HepG2 (cell line): ENCODE data around the gene BMF. TPM values are rescaled to one million over a fixed set of nuclear protein-coding genes. Genes with fewer than 3 reads are reported as not detected.

ENCODE experiments used
- ATAC-seq: fragments of 200-7000 bp; cut with Tn5 transposase; 3 replicates; pipeline ENCODE4 v1.9.1; 2020; ENCODE audit warnings: mild to moderate bottlenecking, moderate library complexity
- BruUV-seq: library from RNA; stranded (reverse); fragments of 400-500 nt; replicated peaks from 2 replicates; lab custom pipeline; 2021; lab: Mats Ljungman, UMichigan
- CTCF ChIA-PET: fragments of 300-600 bp; formaldehyde crosslinking; extraction: SDS; loops from one replicate; lab custom pipeline; 2021; ENCODE audit warnings: low total read pairs, inconsistent platforms, low intra/inter-chr PET ratio; lab: Yijun Ruan, JAX
- POLR2A ChIA-PET: fragments of 350-600 bp; sonication (Branson Sonifier 250); formaldehyde crosslinking; loops from one replicate; lab custom pipeline; 2020; ENCODE audit warnings: antibody characterized with exemption, inconsistent platforms; lab: Yijun Ruan, JAX
- DNase-seq: peaks from one replicate; pipeline ENCODE4 v3.0.0-alpha.2; 2015; ENCODE audit warnings: low spot score
- FAIRE-seq: peaks from 3 replicates; lab custom pipeline; 2011; peaks lifted over from hg19 to GRCh38; lab: Jason Lieb, UNC
- H2AFZ ChIP-seq: one replicate; pipeline ENCODE4 v1.6.1; 2011; ENCODE audit warnings: low read length, inconsistent platforms
- H3K27ac ChIP-seq: fragments of 300-600 bp; 3 replicates; pipeline ENCODE4 v1.8.0; 2011; ENCODE audit warnings: mixed run types, mild to moderate bottlenecking, mixed read lengths, low read length, inconsistent platforms; ENCODE audit not compliant: insufficient read depth; ENCODE audit errors: extremely low read length
- H3K27me3 ChIP-seq, 2 experiments: fragments of 200-600 bp in 1 of 2; 2 replicates in 1 of 2; 3 replicates in 1 of 2; pipeline versions ENCODE4 v1.6.0 to v1.8.0; 2011; ENCODE audit warnings: low read length in 2 of 2, mild to moderate bottlenecking in 2 of 2, moderate library complexity in 2 of 2, inconsistent platforms in 1 of 2; ENCODE audit not compliant: insufficient read depth in 2 of 2, control insufficient read depth in 1 of 2
- H3K36me3 ChIP-seq, 2 experiments: fragments of 200-600 bp in 1 of 2; replicated peaks in 1 of 2; 2 replicates in 1 of 2; 3 replicates in 1 of 2; pipeline versions ENCODE4 v1.5.1 to v1.8.0; 2011; ENCODE audit warnings: low read length in 2 of 2, inconsistent platforms in 1 of 2; ENCODE audit not compliant: insufficient read depth in 2 of 2, control insufficient read depth in 1 of 2
- H3K4me1 ChIP-seq: 2 replicates; pipeline ENCODE4 v1.5.1; 2012; ENCODE audit warnings: low read length, inconsistent platforms; ENCODE audit not compliant: insufficient read depth
- H3K4me2 ChIP-seq: 2 replicates; pipeline ENCODE4 v1.6.0; 2011; ENCODE audit warnings: low read depth, low read length, inconsistent platforms
- H3K4me3 ChIP-seq, 3 experiments: fragments of 200-600 bp in 1 of 3; sonication (generic), shearing (Covaris generic) in 1 of 3; replicated peaks in 1 of 3; 2 replicates each; pipeline ENCODE4 v1.5.1; 2011 to 2016; ENCODE audit warnings: low read length in 3 of 3, inconsistent platforms in 2 of 3, low read depth in 2 of 3, mild to moderate bottlenecking in 2 of 3, control low read depth in 1 of 3, mixed read lengths in 1 of 3; ENCODE audit not compliant: insufficient read depth in 1 of 3
- H3K79me2 ChIP-seq: one replicate; pipeline ENCODE4 v1.6.1; 2011; ENCODE audit warnings: low read length, inconsistent platforms; ENCODE audit not compliant: insufficient read depth
- H3K9ac ChIP-seq: 2 replicates; pipeline ENCODE4 v1.6.0; 2011; ENCODE audit warnings: mild to moderate bottlenecking, low read depth, low read length, inconsistent platforms; ENCODE audit not compliant: insufficient read depth
- H3K9me3 ChIP-seq: 2 replicates; pipeline ENCODE4 v1.5.1; 2012; ENCODE audit warnings: mild to moderate bottlenecking, low read length
- H4K20me1 ChIP-seq: 2 replicates; pipeline ENCODE4 v1.6.0; 2011; ENCODE audit warnings: inconsistent platforms, mild to moderate bottlenecking, low read length, moderate library complexity; ENCODE audit not compliant: insufficient read depth
- FOXA3 ChIP-seq: IDR thresholded peaks from 2 replicates; pipeline ENCODE4 v1.6.1; 2016; ENCODE audit warnings: missing genetic modification reagents, missing compliant biosample characterization
- MYC ChIP-seq: sonication (generic); formaldehyde crosslinking; IDR thresholded peaks from 2 replicates; pipeline ENCODE4 v1.9.0; 2021; ENCODE audit warnings: missing genetic modification reagents, borderline replicate concordance
- PHF5A ChIP-seq: IDR thresholded peaks from one replicate; pipeline ENCODE4 v1.6.1; 2018; ENCODE audit warnings: low read depth, missing genetic modification reagents; ENCODE audit not compliant: unreplicated experiment
- ZNF629 ChIP-seq: sonication (generic); formaldehyde crosslinking; conservative IDR thresholded peaks from 2 replicates; pipeline ENCODE4 v1.5.0; 2020; ENCODE audit warnings: missing genetic modification reagents
- WGBS: methylation state at CpG from one replicate; pipeline ENCODE4 v1.1.6; 2017; ENCODE audit warnings: low lambda C conversion rate; 5-methylcytosine and 5-hydroxymethylcytosine counted together
- in situ Hi-C: cut with HindIII; loops from 2 replicates; pipeline ENCODE4 v1.10.0; 2017; ENCODE audit warnings: low pct_unique_long_range_greater_than_20kb; ENCODE audit not compliant: extremely low pct_ligation_motif_present
- intact Hi-C: fragments of 100-400 bp; cut with micrococcal nuclease; formaldehyde crosslinking; loops from one replicate; pipeline ENCODE4 v1.10.0; 2022; ENCODE audit not compliant: unreplicated experiment
- polyA plus RNA-seq, 8 experiments: library from polyadenylated mRNA; depleted of rRNA in 3 of 8; stranded (reverse) in 7 of 8; unstranded in 1 of 8; fragments of >200 nt; fragmentation: Illumina TruSeq in 4 of 8; extraction: Trizol in 4 of 8; gene quantifications; 2 replicates each; pipeline versions ENCODE4 v1.2.1 to v1.2.3, GENCODE V29; 2011 to 2016; ENCODE audit warnings: low read depth in 4 of 8, missing spikeins in 1 of 8, mixed read lengths in 1 of 8; ENCODE audit not compliant: insufficient read depth in 1 of 8
- total RNA-seq, 5 experiments: library from RNA; depleted of rRNA; stranded (reverse); fragments of >200 nt; fragmentation: Illumina TruSeq; extraction: Trizol; gene quantifications; 2 replicates each; pipeline ENCODE4 v1.2.3, GENCODE V29; 2016; ENCODE audit warnings: low read depth in 1 of 5
- TF ChIP-seq, protein P1 (sequence below): sonication (generic); formaldehyde crosslinking; conservative IDR thresholded peaks from 2 replicates; pipeline ENCODE4 v1.4.0; 2020; ENCODE audit warnings: missing genetic modification reagents
- TF ChIP-seq, protein P2 (sequence below): sonication (generic); formaldehyde crosslinking; IDR thresholded peaks from 2 replicates; pipeline ENCODE4 v1.4.0; 2020; ENCODE audit warnings: missing genetic modification reagents, low read depth, mild to moderate bottlenecking, borderline replicate concordance

The BMF gene
- total and polyA plus RNA-seq, 2 of the 13 experiments (the other 11 are each of a cell fraction or from before 2014, with no cell fraction given): 8.7 to 15.9 TPM

DNA sequence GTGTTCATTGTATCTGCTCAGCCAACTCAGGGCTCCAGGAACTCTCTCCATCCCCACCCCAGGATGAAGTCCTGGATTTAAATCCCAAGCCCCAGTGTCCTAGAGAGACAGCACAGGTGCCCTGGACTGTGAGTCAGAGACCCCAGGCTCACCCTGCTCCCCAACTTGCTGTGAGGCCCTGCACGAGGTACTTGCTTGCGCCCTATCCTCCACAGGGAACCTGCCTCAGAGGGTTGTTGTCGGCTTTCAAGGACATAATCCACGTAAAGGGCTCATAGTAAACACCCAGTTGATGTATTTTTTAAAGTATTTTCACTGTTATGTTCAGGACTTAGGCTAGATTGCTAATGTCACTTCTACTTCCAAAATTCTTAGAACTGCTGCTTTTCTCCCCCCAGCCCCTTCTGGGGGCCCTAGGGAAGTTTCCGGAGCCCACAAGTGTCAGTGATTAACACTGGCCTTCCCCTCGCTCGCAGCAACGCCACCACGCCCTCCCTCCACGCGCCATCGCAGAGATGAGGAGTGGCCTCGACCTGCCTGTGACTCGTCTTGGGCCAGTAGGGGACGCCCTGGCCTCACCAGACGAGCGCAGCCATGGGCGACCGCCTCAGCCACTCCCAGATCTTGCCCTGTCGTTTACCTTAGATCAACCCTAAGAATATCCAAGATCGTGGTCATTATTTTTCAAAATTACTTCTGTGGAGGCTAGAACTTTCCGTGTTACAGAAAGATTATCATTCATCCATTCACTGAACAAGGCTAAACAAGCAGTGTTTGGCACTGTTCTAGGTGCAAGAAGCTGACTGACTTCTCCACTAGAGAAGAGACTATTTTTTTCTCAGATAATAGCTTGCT is 63.7 kb downstream of the BMF start (continued):
- TF ChIP-seq, protein P1, sequence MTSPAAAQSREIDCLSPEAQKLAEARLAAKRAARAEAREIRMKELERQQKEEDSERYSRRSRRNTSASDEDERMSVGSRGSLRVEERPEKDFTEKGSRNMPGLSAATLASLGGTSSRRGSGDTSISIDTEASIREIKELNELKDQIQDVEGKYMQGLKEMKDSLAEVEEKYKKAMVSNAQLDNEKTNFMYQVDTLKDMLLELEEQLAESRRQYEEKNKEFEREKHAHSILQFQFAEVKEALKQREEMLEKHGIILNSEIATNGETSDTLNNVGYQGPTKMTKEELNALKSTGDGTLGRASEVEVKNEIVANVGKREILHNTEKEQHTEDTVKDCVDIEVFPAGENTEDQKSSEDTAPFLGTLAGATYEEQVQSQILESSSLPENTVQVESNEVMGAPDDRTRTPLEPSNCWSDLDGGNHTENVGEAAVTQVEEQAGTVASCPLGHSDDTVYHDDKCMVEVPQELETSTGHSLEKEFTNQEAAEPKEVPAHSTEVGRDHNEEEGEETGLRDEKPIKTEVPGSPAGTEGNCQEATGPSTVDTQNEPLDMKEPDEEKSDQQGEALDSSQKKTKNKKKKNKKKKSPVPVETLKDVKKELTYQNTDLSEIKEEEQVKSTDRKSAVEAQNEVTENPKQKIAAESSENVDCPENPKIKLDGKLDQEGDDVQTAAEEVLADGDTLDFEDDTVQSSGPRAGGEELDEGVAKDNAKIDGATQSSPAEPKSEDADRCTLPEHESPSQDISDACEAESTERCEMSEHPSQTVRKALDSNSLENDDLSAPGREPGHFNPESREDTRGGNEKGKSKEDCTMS: no peak
- peak; percentile 79 for TF ChIP-seq MYC (CRISPR knock-in tag)
- TF ChIP-seq, protein P2, sequence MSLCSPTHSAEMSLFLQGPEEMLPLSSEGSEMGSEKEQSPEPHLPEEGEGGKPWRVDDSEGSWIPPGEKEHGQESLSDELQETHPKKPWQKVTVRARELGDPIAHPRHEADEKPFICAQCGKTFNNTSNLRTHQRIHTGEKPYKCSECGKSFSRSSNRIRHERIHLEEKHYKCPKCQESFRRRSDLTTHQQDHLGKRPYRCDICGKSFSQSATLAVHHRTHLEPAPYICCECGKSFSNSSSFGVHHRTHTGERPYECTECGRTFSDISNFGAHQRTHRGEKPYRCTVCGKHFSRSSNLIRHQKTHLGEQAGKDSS (CRISPR knock-in tag): peak; percentile 56; the same call in 1 of the 2 replicates

DNA sequence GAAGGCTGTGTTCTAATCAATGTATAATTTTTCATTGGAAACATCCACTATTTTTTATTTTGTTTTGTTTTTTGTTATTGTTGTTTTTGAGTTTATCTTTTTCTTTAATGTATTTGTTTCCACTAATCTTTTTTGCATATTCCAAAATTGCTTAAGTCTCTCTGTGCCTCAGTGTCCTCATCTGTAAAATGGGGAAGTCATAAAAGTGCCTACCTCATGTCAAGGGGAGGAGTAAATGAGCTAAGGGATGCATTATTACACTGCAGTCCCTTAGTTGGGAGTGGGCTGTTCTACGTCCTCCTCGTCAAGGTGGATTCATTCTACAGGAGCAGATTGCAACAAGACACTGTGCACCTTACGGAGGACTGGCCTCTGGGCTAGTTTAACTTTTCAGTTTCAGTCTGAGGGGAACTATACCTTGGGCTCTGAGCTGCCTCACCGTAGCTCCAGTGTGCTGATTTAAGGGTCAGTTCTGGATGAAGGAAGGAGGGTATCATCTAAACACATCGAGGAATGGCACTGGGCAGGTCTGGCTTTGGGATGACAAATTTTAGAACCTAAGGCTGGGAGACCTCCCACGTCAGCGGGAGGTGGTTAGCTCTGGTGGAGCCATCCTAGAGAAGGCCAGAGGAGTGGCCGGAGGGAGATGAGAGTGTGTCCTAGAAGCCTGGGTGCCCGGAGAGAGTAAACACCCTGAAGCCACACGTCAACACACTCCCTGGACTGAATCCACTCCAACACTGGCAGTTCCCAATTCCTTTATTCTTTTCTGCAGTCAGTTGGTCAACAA is 64.6 kb downstream of the BMF start:
- ChIA-PET POLR2A (interaction anchor here (1.1 to 1.2 kb wide), 2 partner anchors 38 to 63 kb away, joined by 3 to 4 read pairs; no protein-coding TSS in a partner anchor), CTCF (interaction anchor here (1.2 to 2.3 kb wide), 3 partner anchors 65 to 231 kb away, joined by 5 to 19 read pairs (median 7); partner anchors contain the start of gene BMF)
- TF ChIP-seq FOXA3 (CRISPR knock-in tag): 0 out of 2 replicates have a peak, but pooled peaks have one; percentile 21
- peak; percentile 81 for TF ChIP-seq ZNF629 (CRISPR knock-in tag)
- TF ChIP-seq PHF5A: no peak
- in situ Hi-C loops (loop anchor here (10.0 kb wide), 1 partner anchor 121 kb away; the partner anchor contains the start of gene BUB1B), intact Hi-C loops (no loop called here)
- H3K4me2 ChIP-seq: peak overlapping the region; percentile 77
- no peak overlapping the region for H2AFZ ChIP-seq
- peaks cover 54% of the 10 kb centered on the region for H3K4me1 ChIP-seq
- no peak for DNase-seq
- no TSS peak for BruUV-seq
- H3K4me3 ChIP-seq: peak overlapping the region in 1 of 3 experiments; percentile 60; a peak in 1 of 6 replicates
- no peaks in the 10 kb centered on the region; a peak in 1 of 5 replicates for H3K27me3 ChIP-seq
- H4K20me1 ChIP-seq: no peaks in the 10 kb centered on the region
- H3K9me3 ChIP-seq: no peaks in the 10 kb centered on the region
- H3K9ac ChIP-seq: peak overlapping the region; percentile 34; the same call in 1 of the 2 replicates
- peak; percentile 1; the same call in 1 of the 3 replicates for ATAC-seq
- H3K27ac ChIP-seq: peak overlapping the region; percentile 15
- no peaks in the 10 kb centered on the region for H3K36me3 ChIP-seq
- 58% methylated on average over 10 of the region's 10 CpGs for WGBS
- H3K79me2 ChIP-seq: peaks cover 4% of the 10 kb centered on the region
- no peak for FAIRE-seq
